PFSK-1 (cell line): Measurements from ENCODE around the gene PRKCE.

Experiments used
- POLR2AphosphoS5 ChIP-seq: IDR thresholded peaks from 2 replicates; pipeline ENCODE4 v1.6.1; 2012; ENCODE audit warnings: low read depth, mild to moderate bottlenecking, control low read depth, low read length, moderate library complexity
- SIN3A ChIP-seq: IDR thresholded peaks from 2 replicates; pipeline ENCODE4 v1.6.1; 2012; ENCODE audit warnings: mild to moderate bottlenecking, low read length, moderate library complexity, borderline replicate concordance; ENCODE audit not compliant: insufficient read depth
- TAF1 ChIP-seq: IDR thresholded peaks from 2 replicates; pipeline ENCODE4 v1.6.1; 2012; ENCODE audit warnings: low read length, control low read depth, borderline replicate concordance; ENCODE audit not compliant: insufficient read depth

DNA sequence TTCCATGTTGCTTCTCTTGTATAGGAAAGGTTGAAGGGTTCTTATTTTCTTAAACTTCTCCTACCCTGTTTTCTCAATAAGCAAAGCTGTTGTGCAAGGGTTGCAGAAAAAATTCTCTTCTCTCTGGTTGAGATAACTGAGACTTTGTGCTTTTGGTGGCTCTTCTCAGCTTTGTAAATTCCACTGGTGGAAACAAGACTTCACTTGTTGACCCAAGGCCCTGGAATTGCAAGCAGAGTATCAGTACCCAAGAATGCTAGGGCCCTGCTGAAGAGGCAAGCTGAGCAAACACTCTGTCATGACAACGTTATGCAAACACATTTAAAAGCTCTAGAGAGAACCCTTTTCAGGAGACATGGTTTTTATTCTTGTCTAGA is 351.0 kb downstream of the PRKCE start:
- TF ChIP-seq SIN3A (no peak), POLR2AphosphoS5 (no peak), TAF1 (no peak)
